Gastrocnemius medialis (tissue), 4 donors: ENCODE data around the gene GSTP1. TPM values are rescaled to one million over a fixed set of nuclear protein-coding genes. Genes with fewer than 3 reads are reported as not detected.
"Not testable (repeated sequence)": the region's sequence is repeated elsewhere in the genome, so short reads cannot be mapped to it uniquely, and the experiment has no call there.

Experiments used
- ATAC-seq, 2 donors: fragments of 150-250 bp; one replicate each; pipeline ENCODE4 v1.9.1; 2016
- DNase-seq, 2 donors: peaks; one replicate each; pipeline ENCODE4 v3.0.0-alpha.2; 2019
- H3K27ac ChIP-seq, 4 donors: fragments of 200-600 bp; sonication (generic); 1 replicate in 1 of 4; 2 replicates in 3 of 4; pipeline ENCODE4 v1.5.1; 2016 to 2018; ENCODE audit warnings: mild to moderate bottlenecking in 2 of 4, moderate library complexity in 1 of 4
- H3K27me3 ChIP-seq, 3 donors: fragments of 200-600 bp; sonication (generic) in 2 of 3; 1 replicate in 1 of 3; 2 replicates in 2 of 3; pipeline versions ENCODE4 v1.5.1 to v1.6.0; 2016 to 2019; ENCODE audit warnings: mild to moderate bottlenecking in 1 of 3, moderate library complexity in 1 of 3
- H3K36me3 ChIP-seq, 2 donors: fragments of 200-600 bp; sonication (generic) in 1 of 2; one replicate each; pipeline ENCODE4 v1.5.1; 2017 to 2018
- H3K4me1 ChIP-seq, 2 donors: fragments of 200-600 bp; sonication (generic) in 1 of 2; one replicate each; pipeline ENCODE4 v1.5.1; 2016 to 2017; ENCODE audit warnings: mild to moderate bottlenecking in 2 of 2
- H3K4me3 ChIP-seq, 4 donors: fragments of 200-600 bp; sonication (generic) in 3 of 4; 1 replicate in 1 of 4; 2 replicates in 3 of 4; pipeline ENCODE4 v1.5.1; 2016 to 2019; ENCODE audit warnings: mild to moderate bottlenecking in 2 of 4
- H3K9me3 ChIP-seq, 3 donors: fragments of 200-600 bp; sonication (generic) in 2 of 3; 1 replicate in 1 of 3; 2 replicates in 2 of 3; pipeline ENCODE4 v1.5.1; 2016 to 2019
- POLR2A ChIP-seq, 2 donors: fragments of 450-650 bp; IDR thresholded peaks; one replicate each; pipeline ENCODE4 v1.6.1; 2017; ENCODE audit warnings: antibody characterized with exemption in 2 of 2, mild to moderate bottlenecking in 2 of 2, moderate library complexity in 2 of 2
- in situ Hi-C, 4 donors: fragments of 200-750 bp; cut with MboI; loops; one replicate each; pipeline versions ENCODE4 v1.15.0 to v1.8.0; 2017; ENCODE audit warnings: low sequenced_read_pairs in 4 of 4
- intact Hi-C: fragments of 100-400 bp; cut with DNase I; formaldehyde crosslinking; loops from one replicate; pipeline ENCODE4 v1.15.1; 2023; ENCODE audit warnings: low total_unique reads
- total RNA-seq, 4 donors: library from RNA; depleted of rRNA; stranded (reverse); fragments of >200 nt; gene quantifications; one replicate each; pipeline versions ENCODE4 v1.1.0 to v1.2.3, GENCODE V29; 2016
- TF ChIP-seq, protein P1 (sequence below), 5 experiments: fragments of 450-650 bp in 3 of 5; fragments of 200-600 bp in 2 of 5; sonication (generic) in 2 of 5; IDR thresholded peaks in 4 of 5; conservative IDR thresholded peaks in 1 of 5; 1 replicate in 4 of 5; 2 replicates in 1 of 5; pipeline ENCODE4 v1.5.1; 2016 to 2019; ENCODE audit warnings: antibody characterized with exemption in 5 of 5, mild to moderate bottlenecking in 3 of 5, moderate library complexity in 3 of 5

Gene GSTP1
- total RNA-seq, 4 donors from 2014 or later: 316 to 866 (median 549) TPM

DNA sequence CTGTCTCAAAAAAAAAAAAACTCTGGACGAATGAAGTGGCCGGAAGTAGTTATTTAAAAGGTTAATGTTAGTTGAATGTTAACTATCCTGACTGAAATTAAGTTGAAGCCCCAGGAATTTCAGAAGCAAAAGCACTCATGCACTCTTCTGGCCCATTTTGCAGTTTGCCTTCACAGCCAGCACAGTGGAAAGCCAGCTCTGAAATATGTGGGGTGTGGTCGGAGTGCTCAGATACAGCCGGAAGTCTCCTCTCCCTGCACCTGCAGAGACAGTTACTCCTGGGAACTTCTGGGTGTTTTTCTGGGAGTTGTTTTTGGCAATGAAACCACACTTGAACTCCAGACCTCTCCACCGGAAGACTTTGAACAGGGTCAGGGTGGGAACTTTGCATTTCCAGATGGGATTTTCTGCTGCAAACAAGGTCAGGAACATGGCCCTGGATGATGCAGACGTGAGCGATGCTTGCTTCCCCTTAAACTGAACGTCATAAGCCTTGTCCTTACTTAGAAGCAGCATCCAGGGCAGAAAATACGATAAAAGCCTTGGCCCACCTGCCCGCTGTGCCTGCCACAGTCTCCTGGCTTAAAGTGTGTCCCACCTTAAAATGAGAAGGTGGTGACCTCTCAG, 38.9 kb upstream of the GSTP1 start:
- H3K36me3 ChIP-seq: no peaks in the 10 kb centered on the region
- TF ChIP-seq POLR2A (IDR thresholded peaks at IDR 0.05): no peak
- TF ChIP-seq, protein P1, sequence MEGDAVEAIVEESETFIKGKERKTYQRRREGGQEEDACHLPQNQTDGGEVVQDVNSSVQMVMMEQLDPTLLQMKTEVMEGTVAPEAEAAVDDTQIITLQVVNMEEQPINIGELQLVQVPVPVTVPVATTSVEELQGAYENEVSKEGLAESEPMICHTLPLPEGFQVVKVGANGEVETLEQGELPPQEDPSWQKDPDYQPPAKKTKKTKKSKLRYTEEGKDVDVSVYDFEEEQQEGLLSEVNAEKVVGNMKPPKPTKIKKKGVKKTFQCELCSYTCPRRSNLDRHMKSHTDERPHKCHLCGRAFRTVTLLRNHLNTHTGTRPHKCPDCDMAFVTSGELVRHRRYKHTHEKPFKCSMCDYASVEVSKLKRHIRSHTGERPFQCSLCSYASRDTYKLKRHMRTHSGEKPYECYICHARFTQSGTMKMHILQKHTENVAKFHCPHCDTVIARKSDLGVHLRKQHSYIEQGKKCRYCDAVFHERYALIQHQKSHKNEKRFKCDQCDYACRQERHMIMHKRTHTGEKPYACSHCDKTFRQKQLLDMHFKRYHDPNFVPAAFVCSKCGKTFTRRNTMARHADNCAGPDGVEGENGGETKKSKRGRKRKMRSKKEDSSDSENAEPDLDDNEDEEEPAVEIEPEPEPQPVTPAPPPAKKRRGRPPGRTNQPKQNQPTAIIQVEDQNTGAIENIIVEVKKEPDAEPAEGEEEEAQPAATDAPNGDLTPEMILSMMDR (IDR thresholded peaks at IDR 0.05 in 4 of 5, conservative IDR thresholded peaks at IDR 0.05 in 1 of 5): no peak
- peaks cover 4 to 8% of the 10 kb centered on the region in 2 donors for H3K4me1 ChIP-seq
- peak overlapping the region; percentile 48 to 62 (median 57) for H3K27ac ChIP-seq
- DNase-seq: no peak
- peak; percentile 39 to 64 for ATAC-seq
- intact Hi-C loops (no loop called here), in situ Hi-C loops (no loop called here)
- H3K4me3 ChIP-seq: no peak overlapping the region
- H3K9me3 ChIP-seq: no peaks in the 10 kb centered on the region
- H3K27me3 ChIP-seq: no peaks in the 10 kb centered on the region

DNA sequence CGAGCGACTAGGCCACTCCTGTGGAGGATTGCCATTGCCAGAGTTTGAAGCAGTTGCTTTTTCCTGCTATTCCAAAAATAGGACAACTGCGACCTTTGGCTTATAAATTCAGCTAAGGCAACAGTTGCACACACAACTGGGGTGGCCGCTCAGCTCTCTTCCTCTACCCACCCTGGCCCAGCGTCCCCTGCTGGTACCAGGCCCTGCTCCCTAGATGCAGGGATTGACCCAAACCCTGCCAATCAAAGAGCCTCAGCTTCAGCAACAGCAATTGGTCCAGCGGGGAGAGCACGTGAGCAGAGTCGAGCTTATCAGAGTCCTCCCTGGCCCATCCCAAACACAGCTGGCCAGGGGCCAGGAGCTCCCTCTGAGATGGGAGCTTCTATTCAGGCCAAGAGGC, 38.3 kb upstream of the GSTP1 start:
- H3K9me3 ChIP-seq: no peaks in the 10 kb centered on the region
- DNase-seq (no peak), ATAC-seq (no peak)
- intact Hi-C loops (no loop called here), in situ Hi-C loops (no loop called here)
- no peaks in the 10 kb centered on the region for H3K27me3 ChIP-seq
- H3K27ac ChIP-seq: peak overlapping the region; percentile 48 to 62 (median 57)
- H3K4me3 ChIP-seq: no peak overlapping the region
- no peak for TF ChIP-seq POLR2A (IDR thresholded peaks at IDR 0.05)
- TF ChIP-seq, protein P1 (IDR thresholded peaks at IDR 0.05 in 4 of 5, conservative IDR thresholded peaks at IDR 0.05 in 1 of 5): no peak
- H3K36me3 ChIP-seq: no peaks in the 10 kb centered on the region
- peaks cover 4 to 8% of the 10 kb centered on the region in 2 donors for H3K4me1 ChIP-seq

DNA sequence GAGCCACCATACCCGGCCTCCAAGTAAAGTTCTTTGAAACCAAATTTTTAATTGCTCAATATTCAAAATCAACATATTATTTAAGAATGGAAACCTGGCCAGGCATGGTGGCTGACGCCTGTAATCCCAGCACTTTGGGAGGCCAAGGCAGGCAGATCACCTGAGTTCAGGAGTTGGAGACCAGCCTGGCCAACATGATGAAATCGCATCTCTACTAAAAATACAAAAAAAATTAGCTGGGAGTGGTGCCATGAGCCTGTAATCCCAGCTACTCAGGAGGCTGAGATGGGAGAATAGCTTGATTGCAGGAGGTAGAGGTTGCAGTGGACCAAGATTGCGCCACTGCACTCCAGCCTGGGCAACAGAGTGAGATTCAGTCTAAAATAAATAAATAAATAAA, 35.5 kb upstream of the GSTP1 start:
- intact Hi-C loops, in situ Hi-C loops: not testable (repeated sequence)

DNA sequence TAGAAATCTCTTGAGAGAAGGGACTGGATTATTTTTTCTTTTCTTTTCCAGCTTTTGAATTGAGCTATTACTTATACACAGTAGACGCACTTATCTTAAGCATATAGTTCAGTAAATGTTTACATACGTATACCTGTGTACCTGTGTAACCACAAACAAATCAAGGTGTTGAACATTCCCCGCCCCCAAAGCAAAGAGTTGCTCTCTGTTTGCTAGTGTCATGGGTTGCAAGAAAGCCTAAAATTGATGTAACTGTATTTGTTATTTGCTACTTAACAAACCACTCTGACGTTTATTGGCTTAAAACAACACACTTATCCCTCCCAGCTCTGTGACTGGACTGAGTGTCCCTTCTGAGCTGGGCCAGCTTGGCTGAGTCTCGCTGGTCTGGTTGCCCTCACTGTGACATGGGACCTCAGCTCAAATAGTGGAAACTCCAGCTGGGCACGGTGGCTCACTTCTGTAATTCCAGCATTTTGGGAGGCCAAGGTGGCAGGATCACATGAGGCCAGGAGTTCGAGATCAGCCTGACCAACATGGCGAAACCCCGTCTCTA, 35.0 kb upstream of the GSTP1 start:
- H3K27ac ChIP-seq: no peak overlapping the region
- intact Hi-C loops (no loop called here), in situ Hi-C loops (no loop called here)
- H3K4me3 ChIP-seq: no peak overlapping the region
- TF ChIP-seq, protein P1 (IDR thresholded peaks at IDR 0.05 in 4 of 5, conservative IDR thresholded peaks at IDR 0.05 in 1 of 5): no peak
- no peak for TF ChIP-seq POLR2A (IDR thresholded peaks at IDR 0.05)
- H3K4me1 ChIP-seq: peaks cover 4 to 8% of the 10 kb centered on the region in 2 donors
- DNase-seq: no peak
- no peak for ATAC-seq
- H3K36me3 ChIP-seq: no peaks in the 10 kb centered on the region
- no peaks in the 10 kb centered on the region for H3K27me3 ChIP-seq
- no peaks in the 10 kb centered on the region for H3K9me3 ChIP-seq

More for the DNA sequence above, 35.5 kb upstream of the GSTP1 start:
- not testable (repeated sequence) for H3K27ac ChIP-seq, H3K36me3 ChIP-seq, DNase-seq, H3K27me3 ChIP-seq, H3K4me3 ChIP-seq, ATAC-seq, H3K4me1 ChIP-seq, H3K9me3 ChIP-seq

DNA sequence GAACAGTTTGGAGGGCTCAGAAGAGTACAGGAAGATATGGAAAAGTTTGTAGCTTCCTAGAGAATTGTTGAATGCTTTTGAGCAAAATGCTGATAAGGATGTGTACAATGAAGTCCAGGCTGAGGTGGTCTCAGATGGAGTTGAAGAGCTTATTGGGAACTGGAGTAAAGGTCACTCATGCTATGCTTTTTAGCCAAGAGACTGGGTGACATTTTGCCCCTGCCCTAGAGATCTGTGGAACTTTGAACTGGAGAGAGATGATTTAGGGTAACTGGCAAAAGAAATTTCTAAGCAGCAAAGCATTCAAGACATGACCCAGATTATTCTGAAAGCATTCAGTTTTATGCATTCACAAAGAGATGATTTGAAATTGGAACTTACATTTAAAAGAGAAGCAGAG, 32.5 kb upstream of the GSTP1 start:
- H3K27ac ChIP-seq: no peak overlapping the region
- TF ChIP-seq POLR2A (IDR thresholded peaks at IDR 0.05): no peak
- TF ChIP-seq, protein P1 (IDR thresholded peaks at IDR 0.05 in 4 of 5, conservative IDR thresholded peaks at IDR 0.05 in 1 of 5): no peak
- DNase-seq: no peak
- no peaks in the 10 kb centered on the region for H3K4me1 ChIP-seq
- in situ Hi-C loops (no loop called here), intact Hi-C loops (no loop called here)
- no peaks in the 10 kb centered on the region for H3K36me3 ChIP-seq
- H3K4me3 ChIP-seq: no peak overlapping the region
- H3K27me3 ChIP-seq: no peaks in the 10 kb centered on the region
- ATAC-seq: no peak
- no peaks in the 10 kb centered on the region for H3K9me3 ChIP-seq

DNA sequence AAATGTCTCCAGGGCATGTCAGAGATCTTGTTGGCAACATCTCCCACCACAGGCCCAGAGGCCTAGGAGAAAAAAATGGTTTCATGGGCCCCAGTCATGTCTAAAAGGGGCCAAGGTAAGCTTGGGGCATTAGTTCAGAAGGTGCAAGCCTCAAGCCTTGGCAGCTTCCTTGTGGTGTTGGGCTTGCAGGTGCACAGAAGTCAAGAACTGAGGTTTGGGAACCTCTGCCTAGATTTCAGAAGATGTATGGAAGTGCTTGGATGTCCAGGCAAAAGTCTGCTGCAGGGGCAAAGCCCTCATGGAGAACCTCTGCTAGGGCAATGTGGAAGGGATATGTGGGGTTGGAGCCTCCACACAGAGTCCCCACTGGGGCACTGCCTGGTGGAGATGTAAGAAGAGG, 31.9 kb upstream of the GSTP1 start:
- in situ Hi-C loops, ATAC-seq, H3K9me3 ChIP-seq, DNase-seq, H3K4me1 ChIP-seq, intact Hi-C loops, H3K36me3 ChIP-seq, H3K4me3 ChIP-seq, H3K27ac ChIP-seq, H3K27me3 ChIP-seq: not testable (repeated sequence)
